AG04450 (cell line): ENCODE measurements around the gene SPTBN5. TPM values are rescaled to one million over a fixed set of nuclear protein-coding genes. Genes with fewer than 3 reads are reported as not detected.

Source experiments
- CTCF ChIA-PET: fragments of 300-600, 350-600 bp; formaldehyde crosslinking; extraction: SDS; loops from one replicate; lab custom pipeline; 2022; ENCODE audit warnings: antibody characterized with exemption, inconsistent platforms; lab: Charles Lee
- POLR2A ChIA-PET: fragments of 350-600 bp; formaldehyde crosslinking; extraction: SDS; loops from one replicate; lab custom pipeline; 2021; ENCODE audit warnings: antibody characterized with exemption, inconsistent platforms; lab: Yijun Ruan, JAX
- DNase-seq: peaks from one replicate; pipeline ENCODE4 v3.0.0-alpha.2; 2011; ENCODE audit warnings: low read depth, low spot score
- H3K27ac ChIP-seq: one replicate; pipeline ENCODE4 v1.5.1; 2012; ENCODE audit warnings: low read depth, low read length, control low read depth
- H3K27me3 ChIP-seq: one replicate; pipeline ENCODE4 v1.6.0; 2012; ENCODE audit warnings: low read length; ENCODE audit not compliant: control insufficient read depth, insufficient read depth
- H3K4me3 ChIP-seq: 2 replicates; pipeline ENCODE4 v1.5.1; 2011; ENCODE audit warnings: mild to moderate bottlenecking, low read depth, low read length, control low read depth
- H3K9me3 ChIP-seq: 2 replicates; pipeline ENCODE4 v1.5.1; 2012; ENCODE audit warnings: low read length; ENCODE audit not compliant: control insufficient read depth, insufficient read depth
- CTCF ChIP-seq: IDR thresholded peaks from 2 replicates; pipeline ENCODE4 v1.5.1; 2011; ENCODE audit warnings: low read depth, low read length, control low read depth, inconsistent platforms
- polyA plus RNA-seq: library from polyadenylated mRNA; depleted of rRNA; stranded (reverse); fragments of >200 nt; gene quantifications from 2 replicates; pipeline ENCODE4 v1.2.3, GENCODE V29; 2011

SPTBN5 gene
- polyA plus RNA-seq, 1 experiment: 0.14 TPM

- no peaks in the 10 kb centered on the region; the same call in 1 of the 2 replicates for H3K9me3 ChIP-seq
- ChIA-PET POLR2A (no interaction called here), CTCF (no interaction called here)
- no peak overlapping the region for H3K4me3 ChIP-seq
- no peaks in the 10 kb centered on the region for H3K27me3 ChIP-seq
- DNase-seq: no peak
- H3K27ac ChIP-seq: no peak overlapping the region
- TF ChIP-seq CTCF: no peak
These were observed 52.7 kb downstream of the SPTBN5 start for GRCh38 chr15:41841131-41841530.

DNA sequence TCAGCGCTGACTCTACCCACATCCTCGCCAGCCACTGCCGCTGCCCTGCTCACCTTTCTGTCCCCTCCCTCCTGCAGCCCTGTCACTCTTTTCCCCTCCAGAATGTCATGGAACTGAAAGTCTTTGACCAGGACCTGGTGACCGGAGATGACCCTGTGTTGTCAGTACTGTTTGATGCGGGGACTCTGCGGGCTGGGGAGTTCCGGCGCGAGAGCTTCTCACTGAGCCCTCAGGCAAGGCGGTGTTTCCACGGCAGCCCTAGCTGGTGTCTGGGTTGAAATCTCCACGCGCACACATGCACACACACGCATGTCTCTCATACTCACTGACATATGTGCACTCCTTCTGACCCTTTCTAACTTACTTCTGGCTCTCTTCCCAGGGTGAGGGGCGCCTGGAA lies 53.2 kb downstream of the SPTBN5 start:
- no peak for TF ChIP-seq CTCF

GRCh38 chr15:41839781-41840491 lies 53.9 kb downstream of the SPTBN5 start:
- Histone ChIP-seq H3K9me3 (no peaks in the 10 kb centered on the region; the same call in 1 of the 2 replicates), H3K27me3 (no peaks in the 10 kb centered on the region), H3K4me3 (no peak overlapping the region), H3K27ac (no peak overlapping the region)
- DNase-seq: no peak
- ChIA-PET POLR2A (no interaction called here), CTCF (no interaction called here)
- TF ChIP-seq CTCF: no peak

More for the DNA sequence above, 53.2 kb downstream of the SPTBN5 start:
- DNase-seq: no peak
- ChIA-PET CTCF (no interaction called here), POLR2A (no interaction called here)
- Histone ChIP-seq H3K27me3 (no peaks in the 10 kb centered on the region), H3K4me3 (no peak overlapping the region), H3K9me3 (no peaks in the 10 kb centered on the region; the same call in 1 of the 2 replicates), H3K27ac (no peak overlapping the region)

GRCh38 chr15:41838400-41838897 lies 55.4 kb downstream of the SPTBN5 start, which contains the start of gene PLA2G4B:
PLA2G4B (plus strand) TSS chr15:41838847; CDS start chr15:41838914, 67 bp downstream.
- Histone ChIP-seq H3K27ac (no peak within 1 kb of the TSS), H3K4me3 (no peak within 1 kb of the TSS), H3K27me3 (no peaks in the 10 kb centered on the region), H3K9me3 (no peaks in the 10 kb centered on the region; the same call in 1 of the 2 replicates)
- POLR2A ChIA-PET: no interaction called here
- no peak for DNase-seq
- CTCF ChIA-PET: interaction anchor here (0.9 kb wide), 1 partner anchor 66 kb away, joined by 3 read pairs; no protein-coding TSS in a partner anchor
- no peak for TF ChIP-seq CTCF
